ENCODE measurements around the gene CASP5.

CASP5 gene

DNA sequence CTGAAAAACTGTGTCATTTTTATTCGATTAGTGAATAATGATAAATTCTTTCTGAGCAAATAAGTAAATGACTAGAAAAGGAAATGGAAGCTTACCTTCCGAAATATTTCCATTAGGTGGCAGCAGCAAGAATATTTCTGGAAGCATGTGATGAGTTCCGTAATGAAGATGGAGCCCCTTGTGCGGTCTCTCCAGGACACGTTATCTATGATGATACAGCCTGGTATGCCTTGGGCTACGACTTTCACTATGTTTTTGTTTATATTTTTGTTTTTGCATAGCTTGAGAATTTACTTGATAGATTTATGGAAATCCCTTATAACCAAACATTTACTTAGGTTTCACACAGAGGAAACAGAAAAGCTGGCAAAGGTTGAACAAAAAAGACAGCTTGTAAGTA is 25.7 kb downstream of the CASP5 start:
- TF ChIP-seq GATA2 (IDR thresholded peaks at IDR 0.05; ENCODE audit: low read depth, low read length), result no peak
- TF ChIP-seq GATA3 (IDR thresholded peaks at IDR 0.05; ENCODE audit: low read depth, low read length), result no peak

DNA sequence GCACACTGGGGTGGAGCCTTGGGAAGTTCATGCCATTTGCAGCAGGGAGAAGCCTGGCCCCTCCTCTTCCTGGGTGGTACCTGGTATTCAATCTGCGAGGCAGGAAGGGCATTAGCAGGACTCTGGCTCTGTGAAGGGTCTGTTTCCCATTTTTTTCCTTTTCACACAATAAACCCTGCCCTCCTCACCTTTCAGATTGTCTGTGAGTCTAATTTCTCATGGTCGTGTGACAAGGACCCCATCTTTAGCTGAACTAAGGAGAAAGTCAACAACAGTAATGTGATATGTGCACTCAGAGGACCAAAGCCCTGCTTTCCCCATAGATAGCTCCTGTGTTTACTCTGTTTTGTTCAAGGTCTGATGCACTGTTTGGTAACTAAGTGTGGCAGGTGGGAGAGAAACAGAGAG is 28.0 kb downstream of the CASP5 start:
- TF ChIP-seq GATA2 (IDR thresholded peaks at IDR 0.05; ENCODE audit: low read depth, low read length), result no peak
- TF ChIP-seq GATA3 (IDR thresholded peaks at IDR 0.05; ENCODE audit: low read depth, low read length), result no peak

DNA sequence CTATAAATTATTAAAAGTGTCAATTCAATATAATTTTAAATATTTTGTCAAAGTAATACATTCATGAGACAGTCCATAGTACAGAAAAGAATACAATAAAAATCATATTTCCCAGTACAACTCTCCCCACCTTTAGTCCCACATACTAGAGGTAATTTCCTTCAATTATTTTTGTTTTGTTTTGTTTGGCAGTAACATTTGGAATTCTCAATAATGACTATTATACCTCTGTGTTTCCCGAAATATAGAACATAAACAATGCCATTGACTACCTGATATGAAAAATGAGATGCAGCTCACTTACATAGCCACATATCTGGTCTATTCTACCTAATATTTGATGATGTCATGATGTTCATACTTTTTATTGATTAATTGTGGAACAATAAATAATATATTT is 30.2 kb downstream of the CASP5 start:
- TF ChIP-seq GATA2 (IDR thresholded peaks at IDR 0.05; ENCODE audit: low read depth, low read length) (no peak), GATA3 (IDR thresholded peaks at IDR 0.05; ENCODE audit: low read depth, low read length) (no peak)

DNA sequence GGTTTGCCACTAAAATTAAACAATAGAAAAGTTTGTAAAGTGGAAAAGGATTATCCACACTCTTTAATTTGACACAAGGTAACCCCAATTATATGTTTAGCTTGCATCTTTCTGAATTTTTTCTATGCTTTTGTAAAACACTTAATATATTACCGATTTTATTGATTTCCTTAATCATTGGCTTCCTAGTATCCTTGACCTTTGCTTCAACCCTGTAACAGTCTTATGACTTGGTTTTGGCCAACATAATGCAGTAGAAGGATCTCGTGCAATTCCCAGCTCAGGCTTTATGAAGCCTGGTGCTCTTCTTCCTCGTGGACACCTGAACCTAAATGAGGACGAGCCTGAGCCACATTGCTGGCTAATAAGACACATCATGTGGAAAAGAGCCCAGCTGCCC is 31.0 kb downstream of the CASP5 start:
- TF ChIP-seq GATA3 (IDR thresholded peaks at IDR 0.05; ENCODE audit: low read depth, low read length) (no peak), GATA2 (IDR thresholded peaks at IDR 0.05; ENCODE audit: low read depth, low read length) (no peak)

DNA sequence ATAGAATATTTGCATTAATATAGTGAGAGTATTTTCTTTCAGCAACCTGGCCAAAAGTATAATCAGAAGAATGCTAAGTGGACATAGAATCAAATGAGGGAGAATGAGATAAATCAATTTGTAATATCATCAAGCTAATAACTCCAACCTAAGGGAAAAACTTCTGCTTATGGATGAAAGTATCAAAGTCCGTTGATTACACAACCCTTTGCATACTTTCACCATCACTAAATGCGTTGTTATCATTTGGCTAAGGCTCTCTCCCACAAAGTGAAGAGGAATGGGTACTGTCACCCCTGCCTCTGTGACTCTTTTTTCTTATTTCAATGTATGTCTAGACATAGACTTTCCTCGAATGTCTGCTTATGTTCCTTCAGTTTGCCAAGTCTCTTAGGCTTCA is 38.2 kb downstream of the CASP5 start:
- TF ChIP-seq GATA2 (IDR thresholded peaks at IDR 0.05; ENCODE audit: low read depth, low read length), result no peak
- TF ChIP-seq GATA3 (IDR thresholded peaks at IDR 0.05; ENCODE audit: low read depth, low read length), result no peak

DNA sequence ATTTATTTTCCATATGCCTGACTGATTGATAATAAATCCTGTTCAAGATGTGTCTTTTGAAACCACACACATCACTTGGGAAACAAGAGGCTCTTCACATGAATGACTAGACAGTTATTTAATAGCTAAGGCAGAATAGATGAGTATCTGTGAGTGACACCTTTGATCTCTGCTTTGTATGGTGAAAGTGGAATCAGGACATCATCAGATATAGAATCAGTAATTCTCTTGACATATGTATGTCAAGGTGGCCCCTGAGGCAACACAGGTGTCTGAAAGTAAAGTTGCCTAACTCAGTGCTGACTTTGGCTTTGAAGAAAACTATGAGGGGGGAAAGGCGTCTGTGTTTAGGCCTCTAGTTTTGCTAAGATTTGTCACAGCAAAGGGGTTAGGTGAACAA is 43.1 kb downstream of the CASP5 start:
- TF ChIP-seq GATA2 (IDR thresholded peaks at IDR 0.05; ENCODE audit: low read depth, low read length), result no peak
- TF ChIP-seq GATA3 (IDR thresholded peaks at IDR 0.05; ENCODE audit: low read depth, low read length), result no peak

DNA sequence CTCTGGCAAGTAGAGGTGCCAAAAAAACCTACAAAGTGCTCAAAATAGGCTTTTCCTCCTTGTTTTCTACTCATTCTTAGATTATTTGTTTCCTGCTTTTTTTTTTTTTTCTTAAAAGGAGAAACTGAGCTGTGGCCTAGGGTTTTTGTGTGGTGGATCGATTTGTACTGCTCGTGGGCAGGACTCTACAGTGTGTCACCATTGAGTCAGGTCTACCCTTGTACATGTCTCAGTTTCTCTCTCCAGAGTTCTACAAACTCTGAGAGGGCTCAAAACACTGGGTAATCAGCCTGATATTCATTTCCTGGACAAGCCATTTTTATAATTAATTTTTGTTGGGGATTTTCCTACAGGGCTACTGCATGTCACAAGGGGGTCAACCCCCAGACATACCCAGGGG is 49.4 kb downstream of the CASP5 start:
- no peak for TF ChIP-seq GATA3 (IDR thresholded peaks at IDR 0.05; ENCODE audit: low read depth, low read length)
- TF ChIP-seq GATA2 (IDR thresholded peaks at IDR 0.05; ENCODE audit: low read depth, low read length), result no peak

DNA sequence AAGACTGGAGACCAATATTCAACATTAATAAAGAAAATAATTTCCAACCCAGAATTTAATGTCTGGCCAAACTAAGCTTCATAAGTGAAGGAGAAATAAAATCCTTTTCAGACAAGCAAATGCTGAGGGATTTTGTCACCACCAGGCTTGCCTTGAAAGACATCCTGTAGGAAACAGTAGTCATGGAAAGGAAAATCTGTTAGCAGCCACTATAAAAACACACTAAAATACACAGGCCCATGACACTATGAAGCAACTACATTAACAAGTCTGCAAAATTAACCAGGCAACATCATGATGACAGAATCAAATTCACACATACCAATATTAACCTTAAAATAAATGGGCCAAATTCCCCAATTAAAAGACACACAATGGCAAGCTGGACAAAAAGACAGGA is 52.2 kb downstream of the CASP5 start:
- no peak for TF ChIP-seq GATA3 (IDR thresholded peaks at IDR 0.05; ENCODE audit: low read depth, low read length)
- TF ChIP-seq GATA2 (IDR thresholded peaks at IDR 0.05; ENCODE audit: low read depth, low read length), result no peak

DNA sequence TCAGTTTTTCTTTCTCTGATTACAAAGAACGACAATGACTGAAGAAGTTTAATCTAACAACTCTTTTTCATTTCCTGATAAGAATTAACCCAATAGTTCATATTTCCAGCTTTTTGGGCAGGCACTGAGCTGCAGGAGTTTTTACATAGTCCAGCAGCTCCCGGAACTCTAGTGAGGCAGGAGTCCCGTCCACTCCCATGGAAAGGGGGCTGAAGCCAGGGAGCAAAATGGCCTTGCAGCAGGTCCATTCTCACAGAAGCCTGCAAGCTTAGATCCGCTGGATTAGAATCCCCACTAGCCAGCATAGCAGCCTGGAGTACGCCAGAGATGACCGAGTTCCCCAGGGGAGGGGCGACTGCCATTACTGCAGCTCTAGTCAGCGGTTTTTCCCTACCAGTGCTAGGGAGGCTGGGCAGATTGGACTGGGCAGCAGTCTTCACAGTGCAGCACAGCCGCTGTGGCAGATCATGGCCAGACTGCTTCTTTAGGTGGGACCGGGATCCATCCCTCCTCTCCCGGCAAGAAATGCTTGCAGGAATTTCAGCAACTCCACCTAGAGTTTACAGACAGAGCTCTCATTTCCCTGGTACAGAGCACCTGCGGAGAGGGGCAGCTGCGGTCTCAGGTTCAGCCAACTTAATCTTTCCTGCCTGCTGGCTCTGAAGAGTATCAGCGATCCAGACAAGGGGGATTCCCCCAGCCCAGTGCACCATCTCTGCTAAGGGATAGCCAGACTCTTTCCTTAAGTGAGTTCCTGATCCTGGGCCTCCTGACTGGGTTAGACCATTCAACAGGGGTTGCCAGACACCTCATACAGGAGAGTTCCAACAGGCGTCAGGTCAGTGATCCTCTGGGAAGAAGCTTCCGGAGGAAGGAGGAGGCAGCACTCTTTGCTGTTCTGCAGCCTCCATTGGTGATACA is 53.9 kb downstream of the CASP5 start:
- TF ChIP-seq GATA2 (IDR thresholded peaks at IDR 0.05; ENCODE audit: low read depth, low read length), result no peak
- TF ChIP-seq GATA3 (IDR thresholded peaks at IDR 0.05; ENCODE audit: low read depth, low read length), result no peak

DNA sequence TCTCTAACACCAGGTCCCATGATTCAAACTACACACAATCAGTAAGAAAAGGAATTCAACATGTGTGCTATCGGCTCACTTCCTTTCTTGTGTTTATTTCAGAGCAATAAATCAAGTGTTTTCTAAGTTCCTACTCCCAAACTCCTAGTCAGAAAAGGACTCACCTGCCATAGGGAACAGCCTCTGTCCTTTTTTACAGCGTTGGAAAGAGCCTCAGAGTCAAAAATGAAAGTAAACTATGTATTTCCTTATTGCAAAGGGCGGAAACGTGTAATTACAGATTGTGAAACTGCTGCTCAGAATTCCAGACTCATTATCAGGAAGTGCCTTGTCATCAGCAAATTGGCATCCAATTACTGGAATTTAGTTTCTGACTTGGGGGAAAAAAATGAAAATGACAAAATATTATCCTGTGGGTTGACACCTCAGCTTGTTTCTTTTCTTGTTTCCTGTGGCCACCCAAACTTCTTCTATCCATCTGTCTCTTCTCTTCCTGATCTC is 54.6 kb downstream of the CASP5 start, which contains the start of gene CASP4:
Gene CASP4, minus strand, starts transcription at position 220 of the 501 bp plus-strand sequence. Its CDS starts 49 bp downstream, at position 171.
- no peak for TF ChIP-seq GATA3 (IDR thresholded peaks at IDR 0.05; ENCODE audit: low read depth, low read length)
- no peak for TF ChIP-seq GATA2 (IDR thresholded peaks at IDR 0.05; ENCODE audit: low read depth, low read length)

DNA sequence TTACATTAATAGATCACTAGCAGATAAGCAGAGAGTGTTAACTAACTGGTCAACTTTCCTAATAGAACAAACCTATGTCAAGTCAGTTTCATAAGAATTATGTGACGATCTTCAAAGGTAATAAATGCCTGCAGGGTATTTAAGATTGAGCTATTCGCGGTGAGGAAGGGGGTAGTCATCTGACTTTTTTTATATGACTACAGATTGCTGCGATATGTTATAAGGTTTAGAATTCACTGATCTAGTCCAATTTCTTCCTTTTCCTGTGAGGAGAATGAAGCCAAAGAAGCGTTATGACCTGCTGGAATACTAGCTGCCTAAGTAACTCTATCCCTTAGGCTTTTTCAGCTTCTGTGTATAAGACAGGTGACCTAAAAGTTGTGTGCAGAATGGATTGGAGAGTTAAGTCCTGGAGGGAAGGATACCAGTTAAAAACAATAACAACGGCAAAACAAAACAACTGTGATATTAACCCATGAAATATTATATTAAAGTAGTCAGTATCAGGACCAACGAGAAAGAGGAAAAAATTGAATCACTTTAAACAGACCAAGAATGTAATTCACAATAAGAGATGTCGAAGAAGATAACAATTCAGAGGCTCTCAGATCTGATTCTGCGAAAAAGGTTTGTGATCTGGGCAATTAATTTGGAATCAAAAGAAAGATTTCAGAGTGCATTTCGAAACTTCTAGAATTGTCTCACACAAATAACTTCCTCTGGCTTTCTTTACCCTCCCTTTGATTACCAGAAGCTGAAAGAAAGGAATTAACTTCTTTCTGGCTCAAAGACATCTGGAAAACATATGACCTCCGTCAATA is 55.2 kb downstream of the CASP5 start:
- TF ChIP-seq GATA3 (IDR thresholded peaks at IDR 0.05; ENCODE audit: low read depth, low read length) (no peak; the same call in 1 of the 2 replicates), GATA2 (IDR thresholded peaks at IDR 0.05; ENCODE audit: low read depth, low read length) (no peak)

DNA sequence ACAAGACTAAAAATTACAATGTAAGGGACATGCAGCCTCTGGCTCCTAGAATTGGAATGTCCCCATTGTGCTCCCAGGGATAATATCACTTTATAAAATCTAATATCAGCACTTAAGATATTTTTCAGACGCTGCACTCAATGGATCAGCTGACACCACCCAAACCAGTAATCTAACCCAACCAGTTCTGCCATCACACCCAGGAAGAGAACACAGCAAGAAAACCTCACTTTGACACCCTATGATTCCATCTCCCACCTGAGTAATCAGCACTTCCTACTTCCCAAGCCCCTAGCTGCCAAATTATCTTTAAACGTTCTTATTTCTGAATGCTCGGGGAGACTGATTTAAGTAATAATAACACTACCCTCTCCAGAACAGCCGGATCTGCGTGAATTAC is 57.2 kb downstream of the CASP5 start:
- TF ChIP-seq GATA3 (IDR thresholded peaks at IDR 0.05; ENCODE audit: low read depth, low read length) (no peak), GATA2 (IDR thresholded peaks at IDR 0.05; ENCODE audit: low read depth, low read length) (no peak)

DNA sequence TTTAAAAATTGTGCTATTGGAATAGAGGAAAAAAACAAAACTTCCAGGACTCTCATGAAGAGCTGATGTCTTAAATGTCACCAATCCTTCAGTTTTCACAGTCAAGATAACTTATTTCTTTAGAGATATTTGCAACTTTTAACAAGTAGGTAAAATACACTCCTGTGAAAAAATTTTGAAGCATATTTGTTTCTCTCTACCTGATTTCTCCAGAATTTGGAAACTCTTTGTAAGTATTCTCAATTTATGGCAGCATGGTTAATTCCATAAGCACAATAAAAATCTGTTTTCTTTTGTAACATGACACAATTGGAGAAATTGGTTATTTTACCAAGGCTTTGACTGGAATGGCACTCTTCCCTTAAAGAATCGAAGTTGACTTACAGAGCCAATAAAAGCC is 58.7 kb downstream of the CASP5 start:
- TF ChIP-seq GATA3 (IDR thresholded peaks at IDR 0.05; ENCODE audit: low read depth, low read length), result no peak

DNA sequence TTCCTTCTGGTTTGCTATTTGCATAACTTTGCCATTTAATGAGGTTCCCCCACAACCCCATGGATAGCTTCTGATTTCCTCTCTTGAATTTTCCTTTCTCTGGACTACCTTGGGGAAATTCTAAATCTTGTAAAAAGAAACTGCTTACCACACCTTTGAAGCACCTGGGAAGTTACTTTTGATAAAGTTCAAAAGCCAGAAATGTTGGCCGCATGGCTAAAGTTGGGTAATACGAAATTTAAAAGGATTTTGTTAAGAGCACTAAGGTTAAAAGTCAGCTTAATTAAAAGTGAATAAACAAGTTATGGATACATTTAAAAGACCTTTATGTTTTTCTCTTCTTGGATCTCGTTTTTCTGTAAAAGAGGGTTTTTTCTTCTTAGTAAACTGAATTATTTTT is 60.1 kb downstream of the CASP5 start:
- TF ChIP-seq GATA2 (IDR thresholded peaks at IDR 0.05; ENCODE audit: low read depth, low read length) (no peak), GATA3 (IDR thresholded peaks at IDR 0.05; ENCODE audit: low read depth, low read length) (no peak)

Data from SH-SY5Y (cell line).